Sigmoid colon (tissue), 4 donors: ENCODE data around the gene TRAPPC13.

Source experiments
- CTCF ChIP-seq, 4 experiments: fragments of 450-650 bp in 3 of 4; fragments of 200-600 bp in 1 of 4; IDR thresholded peaks; one replicate each; pipeline ENCODE4 v1.5.1; 2016 to 2019; ENCODE audit warnings: antibody characterized with exemption in 4 of 4, mild to moderate bottlenecking in 3 of 4, moderate library complexity in 2 of 4
- EP300 ChIP-seq, 4 donors: sonication (generic); formaldehyde crosslinking; IDR thresholded peaks; one replicate each; pipeline ENCODE4 v1.6.1; 2017; ENCODE audit warnings: antibody characterized with exemption in 4 of 4
- POLR2A ChIP-seq, 2 donors: fragments of 450-650 bp; IDR thresholded peaks; one replicate each; pipeline ENCODE4 v1.6.1; 2016; ENCODE audit warnings: antibody characterized with exemption in 2 of 2, mild to moderate bottlenecking in 2 of 2, moderate library complexity in 2 of 2
- POLR2AphosphoS5 ChIP-seq, 4 donors: sonication (generic); formaldehyde crosslinking; IDR thresholded peaks; one replicate each; pipeline ENCODE4 v1.6.1; 2017; ENCODE audit warnings: antibody characterized with exemption in 4 of 4

GRCh38 chr5:65577141-65577540 is 47.7 kb upstream of the TRAPPC13 start:
- TF ChIP-seq CTCF (IDR thresholded peaks at IDR 0.05), result no peak
- no peak for TF ChIP-seq EP300 (IDR thresholded peaks at IDR 0.05)
- no peak for TF ChIP-seq POLR2AphosphoS5 (IDR thresholded peaks at IDR 0.05)
- TF ChIP-seq POLR2A (IDR thresholded peaks at IDR 0.05), result no peak
